Activated CD8-positive, alpha-beta T cell treated with anti-CD3 and anti-CD28 coated beads for 36 hours (primary cell): ENCODE measurements around the gene FRMD1. TPM values are rescaled to one million over a fixed set of nuclear protein-coding genes. Genes with fewer than 3 reads are reported as not detected.

Experiments used
- ATAC-seq: fragments of 200-7000 bp; cut with Tn5 transposase; one replicate; pipeline ENCODE4 v1.10.0; 2021; ENCODE audit warnings: mild to moderate bottlenecking, moderate library complexity
- CTCF ChIA-PET: fragments of 350-600 bp; sonication (Branson Sonifier 250); formaldehyde crosslinking; loops from one replicate; lab custom pipeline; 2021; ENCODE audit warnings: antibody characterized with exemption; lab: Charles Lee
- POLR2A ChIA-PET: fragments of 350-600 bp; sonication (Branson Sonifier 250); formaldehyde crosslinking; loops from one replicate; lab custom pipeline; 2021; ENCODE audit warnings: antibody characterized with exemption; lab: Charles Lee
- DNase-seq: peaks from one replicate; pipeline ENCODE4 v3.0.0-alpha.2; 2020
- H3K27ac Mint-ChIP-seq: one replicate; pipeline ENCODE4 v1.8.0; 2021; ENCODE audit warnings: mild to moderate bottlenecking, mixed read lengths
- H3K27me3 Mint-ChIP-seq: one replicate; pipeline ENCODE4 v1.8.0; 2021; ENCODE audit warnings: mixed read lengths
- H3K36me3 Mint-ChIP-seq: one replicate; pipeline ENCODE4 v1.8.0; 2021; ENCODE audit warnings: low read depth, mixed read lengths
- H3K4me1 Mint-ChIP-seq: one replicate; pipeline ENCODE4 v1.8.0; 2021; ENCODE audit warnings: low read depth, mixed read lengths
- H3K4me3 Mint-ChIP-seq: one replicate; pipeline ENCODE4 v1.8.0; 2021; ENCODE audit warnings: mild to moderate bottlenecking, moderate library complexity, mixed read lengths
- H3K9me3 Mint-ChIP-seq: one replicate; pipeline ENCODE4 v1.8.0; 2021; ENCODE audit warnings: mixed read lengths
- CTCF ChIP-seq: fragments of 200-600 bp; IDR thresholded peaks from one replicate; pipeline ENCODE4 v1.8.0; 2022; ENCODE audit warnings: antibody characterized with exemption, mild to moderate bottlenecking
- intact Hi-C: fragments of 100-400 bp; cut with micrococcal nuclease; formaldehyde crosslinking; loops from one replicate; pipeline ENCODE4 v1.10.0; 2022
- total RNA-seq, 2 experiments: library from RNA; stranded (reverse); gene quantifications; one replicate each; pipeline ENCODE4 v1.2.3, GENCODE V29; 2021

The FRMD1 gene
- total RNA-seq, 2 experiments from 2014 or later: not detected

- ATAC-seq (no peak), DNase-seq (no peak)
- no peak for TF ChIP-seq CTCF
- Mint-ChIP-seq H3K27me3 (no peaks in the 10 kb centered on the region), H3K9me3 (peaks cover 2% of the 10 kb centered on the region), H3K36me3 (no peaks in the 10 kb centered on the region), H3K4me1 (no peaks in the 10 kb centered on the region), H3K27ac (no peak overlapping the region), H3K4me3 (no peak overlapping the region)
- intact Hi-C loops: no loop called here
- CTCF ChIA-PET: no interaction called here
- POLR2A ChIA-PET: no interaction called here
Measured at GRCh38 chr6:168004945-168005344, 74.1 kb downstream of the FRMD1 start.

GRCh38 chr6:168004023-168004422, 75.0 kb downstream of the FRMD1 start:
- H3K4me3 Mint-ChIP-seq: no peak overlapping the region

More at GRCh38 chr6:168004023-168004422, 75.0 kb downstream of the FRMD1 start:
- ATAC-seq (no peak), DNase-seq (no peak)
- ChIA-PET CTCF (no interaction called here), POLR2A (no interaction called here)
- Mint-ChIP-seq H3K36me3 (no peaks in the 10 kb centered on the region), H3K4me1 (no peaks in the 10 kb centered on the region), H3K27me3 (no peaks in the 10 kb centered on the region), H3K9me3 (peaks cover 2% of the 10 kb centered on the region), H3K27ac (no peak overlapping the region)
- intact Hi-C loops: no loop called here
- TF ChIP-seq CTCF: no peak

Other genes starting within 250 kb of the FRMD1 start
- not detected for gene KIF25, start 81.5 kb downstream of the FRMD1 start, total RNA-seq
- not detected for gene DACT2, start 240.6 kb upstream of the FRMD1 start, total RNA-seq